ENCODE data around the gene CCDC190.

The CCDC190 gene

GRCh38 chr1:162893612-162893908, 32.6 kb upstream of the CCDC190 start:
- Histone ChIP-seq H3F3A (ENCODE audit: low read depth) (no peaks in the 10 kb centered on the region), H3K27me3 (ENCODE audit: insufficient read depth, low read length, poor library complexity, severe bottlenecking) (no peaks in the 10 kb centered on the region), H3K4me3 (ENCODE audit: low read length, poor library complexity, severe bottlenecking) (no peak overlapping the region), H2AFZ (ENCODE audit: low read length) (peak overlapping the region; percentile 53; the same call in 1 of the 2 replicates), H3K79me2 (ENCODE audit: insufficient read depth, low read length) (no peaks in the 10 kb centered on the region), H3K9me2 (replicated peaks; ENCODE audit: low read depth, low read length) (no peaks in the 10 kb centered on the region), H3K4me1 (ENCODE audit: insufficient read depth, low read length, poor library complexity, severe bottlenecking) (peaks cover 12% of the 10 kb centered on the region), H3K9me3 (ENCODE audit: insufficient read depth, low read depth, low read length) (no peaks in the 10 kb centered on the region), H3K9ac (ENCODE audit: low read depth, low read length, poor library complexity, severe bottlenecking) (no peak overlapping the region), H3K36me3 (ENCODE audit: insufficient read depth, low read length) (no peaks in the 10 kb centered on the region), H3K4me2 (ENCODE audit: low read depth, low read length, poor library complexity, severe bottlenecking) (peak overlapping the region; percentile 31), H4K20me1 (ENCODE audit: insufficient read depth, low read length, poor library complexity, severe bottlenecking) (no peaks in the 10 kb centered on the region)
- TF ChIP-seq CTCF (conservative IDR thresholded peaks at IDR 0.05; ENCODE audit: low read length) (no peak), EZH2phosphoT487 (IDR thresholded peaks at IDR 0.05; ENCODE audit: borderline replicate concordance) (no peak)

GRCh38 chr1:162892906-162893611, 32.1 kb upstream of the CCDC190 start:
- Histone ChIP-seq H3K4me3 (ENCODE audit: low read length, poor library complexity, severe bottlenecking) (no peak overlapping the region), H3K36me3 (ENCODE audit: insufficient read depth, low read length) (no peaks in the 10 kb centered on the region), H3K4me1 (ENCODE audit: insufficient read depth, low read length, poor library complexity, severe bottlenecking) (peaks cover 12% of the 10 kb centered on the region), H3F3A (ENCODE audit: low read depth) (no peaks in the 10 kb centered on the region), H3K79me2 (ENCODE audit: insufficient read depth, low read length) (no peaks in the 10 kb centered on the region), H3K4me2 (ENCODE audit: low read depth, low read length, poor library complexity, severe bottlenecking) (peak overlapping the region; percentile 31), H3K9ac (ENCODE audit: low read depth, low read length, poor library complexity, severe bottlenecking) (no peak overlapping the region), H3K27me3 (ENCODE audit: insufficient read depth, low read length, poor library complexity, severe bottlenecking) (no peaks in the 10 kb centered on the region), H3K9me2 (replicated peaks; ENCODE audit: low read depth, low read length) (no peaks in the 10 kb centered on the region), H3K9me3 (ENCODE audit: insufficient read depth, low read depth, low read length) (no peaks in the 10 kb centered on the region), H4K20me1 (ENCODE audit: insufficient read depth, low read length, poor library complexity, severe bottlenecking) (no peaks in the 10 kb centered on the region), H2AFZ (ENCODE audit: low read length) (peak overlapping the region; percentile 53; the same call in 1 of the 2 replicates)
- no peak for TF ChIP-seq CTCF (conservative IDR thresholded peaks at IDR 0.05; ENCODE audit: low read length)
- no peak for TF ChIP-seq EZH2phosphoT487 (IDR thresholded peaks at IDR 0.05; ENCODE audit: borderline replicate concordance)

- no peak overlapping the region for H3K4me3 ChIP-seq (ENCODE audit: low read length, poor library complexity, severe bottlenecking)
- no peaks in the 10 kb centered on the region for H3F3A ChIP-seq (ENCODE audit: low read depth)
- H3K79me2 ChIP-seq (ENCODE audit: insufficient read depth, low read length): no peaks in the 10 kb centered on the region
- H2AFZ ChIP-seq (ENCODE audit: low read length): no peak overlapping the region
- H3K36me3 ChIP-seq (ENCODE audit: insufficient read depth, low read length): no peaks in the 10 kb centered on the region
- H3K9ac ChIP-seq (ENCODE audit: low read depth, low read length, poor library complexity, severe bottlenecking): no peak overlapping the region
- H3K4me2 ChIP-seq (ENCODE audit: low read depth, low read length, poor library complexity, severe bottlenecking): no peak overlapping the region
- H3K27me3 ChIP-seq (ENCODE audit: insufficient read depth, low read length, poor library complexity, severe bottlenecking): no peaks in the 10 kb centered on the region
- no peaks in the 10 kb centered on the region for H3K9me3 ChIP-seq (ENCODE audit: insufficient read depth, low read depth, low read length)
- no peak for TF ChIP-seq EZH2phosphoT487 (IDR thresholded peaks at IDR 0.05; ENCODE audit: borderline replicate concordance)
- no peak for TF ChIP-seq CTCF (conservative IDR thresholded peaks at IDR 0.05; ENCODE audit: low read length)
- H3K4me1 ChIP-seq (ENCODE audit: insufficient read depth, low read length, poor library complexity, severe bottlenecking): peaks cover 12% of the 10 kb centered on the region
- no peaks in the 10 kb centered on the region for H3K9me2 ChIP-seq (replicated peaks; ENCODE audit: low read depth, low read length)
- H4K20me1 ChIP-seq (ENCODE audit: insufficient read depth, low read length, poor library complexity, severe bottlenecking): no peaks in the 10 kb centered on the region
These were observed 29.0 kb upstream of the CCDC190 start for GRCh38 chr1:162889989-162890388.
